Activated CD8-positive, alpha-beta memory T cell treated with anti-CD3 and anti-CD28 coated beads, Interleukin-2, amount 50 U/mL, for 4 hours (primary cell): ENCODE results near the gene CEACAM3.

Experiments used
- DNase-seq: peaks from one replicate; pipeline ENCODE4 v3.0.0-alpha.2; 2020

Gene CEACAM3

GRCh38 chr19:41793414-41793727, 3.0 kb upstream of the CEACAM3 start:
- no peak for DNase-seq

GRCh38 chr19:41795031-41795461, 1.3 kb upstream of the CEACAM3 start:
- peak; percentile 66 for DNase-seq

GRCh38 chr19:41796901-41797300, 514 bp downstream of the CEACAM3 start:
- no peak for DNase-seq

DNA sequence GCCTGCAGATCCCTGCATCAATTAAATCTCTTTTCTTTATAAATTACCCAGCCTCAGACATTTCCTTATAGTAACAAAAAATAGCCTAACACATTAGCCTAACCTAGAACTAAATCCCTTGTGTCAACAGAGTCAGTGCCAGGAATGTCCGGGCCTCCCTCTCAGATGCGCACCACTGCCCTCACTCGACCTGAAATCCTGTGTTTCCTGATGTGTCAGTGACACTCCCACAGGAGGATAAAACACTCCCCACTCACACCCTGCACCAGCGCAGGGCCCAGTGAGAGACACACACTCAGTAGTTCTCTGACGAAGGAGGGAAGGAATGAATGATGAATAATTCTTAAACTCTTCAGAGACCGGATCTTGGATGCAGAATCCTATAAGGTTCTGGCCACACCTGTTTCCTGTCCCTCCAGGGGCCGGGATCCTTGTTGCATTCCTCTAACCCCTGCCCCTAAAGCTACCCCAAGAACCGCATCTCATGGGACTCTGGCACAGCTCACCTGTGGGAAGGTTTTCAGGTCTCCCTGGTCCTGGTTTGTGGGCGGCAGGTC, 3.1 kb downstream of the CEACAM3 start:
- no peak for DNase-seq

DNA sequence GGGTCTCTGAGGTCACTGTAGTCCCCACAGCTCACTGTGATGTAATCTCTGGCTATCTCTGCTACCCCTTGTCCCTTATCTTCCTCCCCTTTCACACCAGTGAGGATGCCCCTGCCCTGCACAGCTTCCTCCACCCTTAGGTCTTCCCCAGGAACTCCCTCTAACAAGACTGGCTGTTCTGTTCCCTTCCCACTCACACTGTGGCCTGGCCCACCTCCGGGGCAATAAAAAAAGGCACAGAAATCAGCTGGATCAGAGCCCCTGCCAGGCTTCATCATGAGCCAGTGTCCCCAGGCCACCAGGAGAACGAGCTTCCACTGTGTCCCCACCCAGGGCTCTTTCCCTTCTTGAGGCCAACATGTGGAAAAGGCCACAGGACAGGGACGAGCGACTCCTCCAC, 4.6 kb downstream of the CEACAM3 start:
- DNase-seq = no peak

DNA sequence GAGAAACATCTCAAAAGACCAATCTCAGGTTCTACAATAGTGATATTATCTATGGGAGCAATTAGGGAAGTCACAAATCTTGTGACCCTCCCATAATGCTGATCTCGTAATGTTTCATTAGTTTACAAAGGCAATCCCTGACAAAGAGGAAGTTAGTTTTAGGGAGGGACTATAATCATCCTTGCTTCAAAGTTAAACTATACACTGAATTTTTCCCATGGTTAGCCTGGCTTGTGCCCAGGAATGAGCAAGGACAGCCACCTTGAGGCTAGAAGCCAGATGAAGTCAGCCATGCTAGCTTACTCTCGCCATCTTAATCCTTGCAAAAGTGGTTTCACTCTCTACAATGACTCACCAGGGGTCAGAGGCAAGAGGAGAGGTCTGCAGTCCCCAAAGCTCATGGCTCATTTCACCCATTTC, 5.4 kb downstream of the CEACAM3 start:
- no peak for DNase-seq

- DNase-seq = no peak
Observed at GRCh38 chr19:41802770-41803169, 6.4 kb downstream of the CEACAM3 start.

DNA sequence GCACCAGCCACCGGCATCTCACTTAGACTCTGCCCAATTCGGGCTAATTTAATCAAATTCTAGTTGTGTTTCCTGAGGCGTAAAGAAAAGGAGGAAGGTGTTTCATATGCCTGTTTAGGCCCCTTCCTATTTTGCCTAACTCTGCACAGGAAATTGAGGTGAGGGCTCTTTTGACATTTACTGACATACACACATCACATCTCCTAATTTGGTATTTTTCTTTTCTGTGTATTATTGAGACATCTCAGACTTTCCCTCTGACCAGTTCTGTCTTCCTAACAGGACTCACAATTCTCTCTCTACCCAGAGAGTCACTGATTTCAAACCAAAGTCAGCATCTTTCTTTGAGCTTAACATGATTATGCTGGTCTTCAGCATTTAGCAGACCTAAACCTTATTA, 7.9 kb downstream of the CEACAM3 start:
- DNase-seq = no peak

DNA sequence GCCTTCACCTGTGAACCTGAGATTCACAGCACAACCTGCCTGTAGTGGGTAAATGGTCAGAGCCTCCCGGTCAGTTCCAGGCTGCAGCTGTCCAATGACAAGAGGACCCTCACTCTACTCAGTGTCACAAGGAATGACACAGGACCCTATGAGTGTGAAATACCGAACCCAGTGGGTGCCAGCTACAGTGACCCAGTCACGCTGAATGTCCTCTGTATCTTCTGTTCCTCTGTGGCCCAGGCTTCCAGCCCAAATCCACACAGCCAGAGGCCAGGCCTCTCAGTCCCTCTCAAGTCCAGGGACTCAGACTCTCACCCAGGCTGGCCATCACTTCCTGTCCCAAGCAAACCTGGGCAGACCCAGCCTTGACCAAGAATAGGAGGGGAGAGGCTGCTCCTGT, 10.8 kb downstream of the CEACAM3 start:
- no peak for DNase-seq

DNA sequence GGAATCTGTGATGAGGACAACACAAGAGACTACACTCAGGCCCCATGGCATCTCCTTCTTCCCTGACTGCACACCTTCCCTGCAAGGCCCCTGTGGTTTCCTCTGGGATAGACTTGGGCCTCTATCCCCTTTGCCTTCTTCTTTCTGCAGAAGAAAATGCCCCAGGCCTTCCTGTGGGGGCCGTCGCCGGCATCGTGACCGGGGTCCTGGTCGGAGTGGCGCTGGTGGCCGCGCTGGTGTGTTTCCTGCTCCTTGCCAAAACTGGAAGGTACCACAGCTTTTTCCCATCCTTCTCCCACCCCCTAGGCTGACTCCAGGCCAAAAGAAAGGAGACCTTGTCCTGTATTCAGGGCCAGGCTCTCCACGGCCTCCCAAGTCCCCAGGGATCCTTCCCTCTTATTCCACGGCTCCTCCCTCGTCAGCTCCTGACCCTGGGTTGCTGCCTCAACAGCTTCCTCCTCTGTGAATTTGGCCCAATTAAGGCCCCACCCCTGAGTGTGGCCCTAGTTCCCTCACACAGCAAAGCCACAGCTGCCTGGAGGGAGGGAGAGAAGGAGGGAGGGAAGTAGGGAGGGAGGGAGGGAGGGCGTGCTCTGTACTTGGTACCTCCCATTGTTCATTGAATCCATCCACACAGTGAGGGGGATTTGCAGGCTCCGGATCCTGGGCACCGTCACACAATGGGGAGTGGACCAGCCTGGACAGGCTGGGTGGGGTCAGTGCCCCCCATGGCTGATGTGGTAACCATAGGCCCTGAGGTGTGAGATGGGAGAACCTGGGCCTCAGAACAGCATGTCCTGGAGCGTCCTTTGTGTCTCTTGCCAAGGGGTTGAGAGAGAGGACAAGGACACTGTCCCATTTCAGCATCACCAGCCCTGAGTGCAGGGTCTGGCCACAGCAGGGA, 12.5 kb downstream of the CEACAM3 start:
- no peak for DNase-seq

DNA sequence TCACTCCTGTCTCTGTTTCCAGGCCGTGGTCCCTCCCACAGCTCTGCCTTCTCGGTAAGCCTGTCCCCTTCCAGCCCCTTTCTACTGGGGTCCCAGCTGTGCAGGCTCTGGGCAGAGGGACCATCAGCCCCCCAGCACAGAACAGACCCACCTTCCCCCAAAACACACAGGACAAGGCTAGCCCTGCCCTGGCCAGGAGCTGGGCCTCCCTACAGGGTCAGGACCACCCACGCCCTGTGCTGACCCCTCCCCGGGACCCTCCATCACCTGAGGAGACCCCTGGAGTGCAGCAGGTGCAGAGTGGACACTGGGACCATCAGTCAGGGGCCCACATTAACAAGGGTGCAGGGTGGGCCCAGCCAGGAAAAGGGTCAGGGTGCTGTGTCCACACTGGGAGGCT, 13.9 kb downstream of the CEACAM3 start:
- DNase-seq = no peak

- DNase-seq = no peak
Observed at GRCh38 chr19:41811036-41811435, 14.6 kb downstream of the CEACAM3 start.

GRCh38 chr19:41811981-41812380, 15.6 kb downstream of the CEACAM3 start:
- DNase-seq = no peak

DNA sequence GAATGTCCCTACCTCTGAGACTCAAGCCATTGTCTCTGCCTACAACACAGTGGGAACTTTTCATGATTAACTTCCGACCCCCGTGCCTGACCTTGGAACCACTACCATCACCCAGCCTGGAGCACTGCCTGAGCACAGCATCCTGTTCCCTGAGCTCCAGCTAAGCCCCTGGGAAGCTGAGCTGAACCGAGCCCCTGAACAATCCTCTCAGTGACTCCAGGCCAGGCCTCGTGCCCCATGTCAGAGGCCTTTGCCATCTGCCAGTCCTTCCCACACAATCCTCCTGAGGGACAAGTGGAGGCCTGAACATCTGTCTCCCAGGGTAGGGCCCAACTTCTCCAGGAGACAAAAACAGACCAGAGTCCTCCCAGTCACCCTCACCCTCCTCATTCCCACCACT, 17.5 kb downstream of the CEACAM3 start:
- no peak for DNase-seq

DNA sequence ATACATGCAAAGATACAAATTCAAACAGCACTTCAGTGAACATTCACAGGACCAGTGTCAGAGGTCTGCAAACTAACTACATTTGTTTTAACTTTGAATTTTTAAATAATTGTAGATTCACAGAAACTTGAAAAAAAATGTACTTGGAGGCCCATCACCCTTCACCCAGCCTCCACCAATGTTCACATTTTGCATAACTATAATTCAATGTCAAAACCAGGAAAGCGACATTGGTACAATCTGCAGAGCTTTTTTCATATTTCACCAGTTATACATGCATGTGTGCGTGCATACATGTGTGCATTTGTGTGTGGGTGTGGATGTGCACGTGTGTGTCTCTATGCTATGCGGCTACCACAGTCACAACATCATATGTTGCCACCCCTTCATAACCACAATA, 18.9 kb downstream of the CEACAM3 start:
- DNase-seq = no peak

DNA sequence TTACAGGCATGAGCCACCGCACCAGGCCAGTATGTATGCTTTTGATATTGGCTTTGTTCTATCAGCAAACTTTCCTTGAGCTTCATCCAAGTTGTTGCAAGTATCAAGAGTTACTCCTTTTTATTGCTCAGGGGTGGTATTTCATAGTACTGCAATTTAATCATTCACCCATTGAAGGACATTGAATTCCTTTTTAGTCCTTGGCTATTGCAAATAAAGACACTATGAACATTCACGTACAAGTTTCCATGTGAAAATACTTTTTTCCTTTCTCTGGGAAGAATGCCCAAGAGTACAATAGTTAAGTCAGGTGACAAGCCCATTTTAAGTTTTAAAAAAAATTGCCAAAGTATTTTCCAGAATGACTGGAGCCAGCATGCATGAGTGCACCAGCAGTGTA, 20.4 kb downstream of the CEACAM3 start:
- DNase-seq = no peak

GRCh38 chr19:41821003-41821735, 24.8 kb downstream of the CEACAM3 start:
- peak; percentile 43 for DNase-seq

- no peak for DNase-seq
Observed at GRCh38 chr19:41837981-41838708, 41.8 kb downstream of the CEACAM3 start.

DNA sequence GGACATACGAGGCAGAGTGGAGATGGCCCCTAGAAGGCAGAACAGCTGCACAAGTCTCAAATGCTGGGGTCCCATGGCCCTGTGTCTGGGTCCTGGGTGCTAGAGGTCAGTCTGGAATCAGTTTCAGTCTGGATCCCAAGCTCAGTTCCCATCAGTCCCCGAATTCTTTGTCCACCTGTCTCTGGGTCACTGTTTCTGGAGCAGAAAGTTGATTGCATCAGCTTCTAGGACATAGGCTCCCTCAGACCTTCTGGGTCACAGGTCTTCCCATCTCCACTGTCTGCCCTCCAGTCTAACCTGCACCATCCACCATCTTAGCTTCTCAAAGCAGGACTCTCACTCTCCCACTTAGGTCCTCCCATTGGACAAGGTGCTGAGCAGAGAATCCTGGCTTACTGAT, 42.8 kb downstream of the CEACAM3 start:
- no peak for DNase-seq

DNA sequence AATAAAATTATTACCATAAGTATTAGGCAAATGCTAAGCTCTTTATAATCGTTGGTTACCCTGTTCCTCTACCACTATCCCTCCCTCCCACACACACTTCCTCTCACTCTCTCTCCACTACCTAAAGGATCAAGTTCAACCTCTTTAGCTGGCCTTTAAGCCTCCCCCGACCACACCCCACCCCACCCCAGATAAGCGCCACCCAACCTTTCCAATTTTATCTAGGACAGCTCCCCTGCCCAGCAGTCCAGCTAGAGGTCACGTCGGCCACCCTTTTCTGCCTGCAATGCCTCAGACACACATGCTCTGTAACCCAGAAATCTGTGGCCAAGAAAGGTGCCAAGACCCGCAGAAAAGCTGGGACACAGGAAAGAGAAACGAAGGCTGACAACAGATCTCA, 47.0 kb downstream of the CEACAM3 start:
- DNase-seq = no peak

DNA sequence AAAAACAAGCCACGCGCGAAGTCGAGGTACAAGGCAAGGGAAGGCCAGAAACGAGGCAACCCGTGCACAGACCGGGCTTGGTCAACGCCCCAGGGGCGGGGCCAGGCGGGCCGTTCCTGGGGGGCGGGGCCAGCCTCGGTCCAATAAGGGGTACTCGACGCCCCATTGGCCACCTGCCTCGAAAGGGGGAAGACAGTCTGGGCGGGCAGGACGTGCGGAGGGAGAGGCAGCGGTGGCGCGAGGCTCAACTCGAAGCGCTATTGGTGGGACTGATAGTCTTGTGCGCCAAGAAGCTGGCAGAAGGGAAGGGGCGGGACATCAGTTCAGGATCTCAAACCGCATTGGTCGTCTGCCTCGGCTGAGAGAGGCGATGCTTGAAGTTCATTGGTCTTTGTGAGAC, 48.2 kb downstream of the CEACAM3 start, which contains the start of gene LYPD4:
Gene LYPD4, minus strand, starts transcription at position 83 of the 400 bp plus-strand sequence. CDS start 5,398 bp downstream, outside the sequence.
- no peak for DNase-seq

DNA sequence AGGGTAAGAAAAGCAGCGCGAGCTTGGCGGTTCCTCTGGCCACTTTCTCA, 48.4 kb downstream of the CEACAM3 start, which contains the start of gene DMRTC2:
Gene DMRTC2, plus strand, starts transcription at position 42 of the 50 bp plus-strand sequence. CDS start 2,387 bp downstream, outside the sequence.
- DNase-seq = no peak

DNA sequence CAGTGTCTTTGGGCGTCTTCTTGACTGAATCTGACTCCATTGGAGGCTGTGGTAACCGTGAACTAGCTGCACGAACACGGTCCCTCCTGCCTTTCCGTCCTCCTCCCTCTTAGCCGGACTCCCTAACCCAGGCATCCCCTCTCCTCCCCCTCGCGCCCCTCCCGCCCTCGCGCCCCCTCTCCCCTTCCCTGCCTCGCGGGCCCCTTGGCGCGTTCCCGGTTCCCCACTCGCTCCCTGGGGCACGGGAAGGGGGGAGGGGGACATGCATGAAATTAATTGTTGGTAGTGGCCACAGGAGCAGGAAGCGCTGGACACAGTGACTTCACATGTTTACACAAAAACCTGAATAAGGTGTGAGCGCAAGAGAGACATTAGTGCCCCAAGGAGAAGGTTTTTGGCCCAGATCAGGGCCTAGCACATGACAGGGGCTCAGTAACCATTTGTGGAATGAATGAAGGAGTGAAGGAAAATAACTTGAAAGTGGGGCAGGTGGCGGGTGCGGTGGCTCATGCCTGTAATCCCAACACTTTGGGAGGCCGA, 48.7 kb downstream of the CEACAM3 start:
- DNase-seq = no peak
